ENCODE data around the gene INPP1. TPM values are rescaled to one million over a fixed set of nuclear protein-coding genes. Genes with fewer than 3 reads are reported as not detected.
"Not testable (repeated sequence)": the region's sequence is repeated elsewhere in the genome, so short reads cannot be mapped to it uniquely, and the experiment has no call there.

INPP1 gene
- polyA plus RNA-seq, 3 donors: 12.9 to 17.2 (median 14.1) TPM

DNA sequence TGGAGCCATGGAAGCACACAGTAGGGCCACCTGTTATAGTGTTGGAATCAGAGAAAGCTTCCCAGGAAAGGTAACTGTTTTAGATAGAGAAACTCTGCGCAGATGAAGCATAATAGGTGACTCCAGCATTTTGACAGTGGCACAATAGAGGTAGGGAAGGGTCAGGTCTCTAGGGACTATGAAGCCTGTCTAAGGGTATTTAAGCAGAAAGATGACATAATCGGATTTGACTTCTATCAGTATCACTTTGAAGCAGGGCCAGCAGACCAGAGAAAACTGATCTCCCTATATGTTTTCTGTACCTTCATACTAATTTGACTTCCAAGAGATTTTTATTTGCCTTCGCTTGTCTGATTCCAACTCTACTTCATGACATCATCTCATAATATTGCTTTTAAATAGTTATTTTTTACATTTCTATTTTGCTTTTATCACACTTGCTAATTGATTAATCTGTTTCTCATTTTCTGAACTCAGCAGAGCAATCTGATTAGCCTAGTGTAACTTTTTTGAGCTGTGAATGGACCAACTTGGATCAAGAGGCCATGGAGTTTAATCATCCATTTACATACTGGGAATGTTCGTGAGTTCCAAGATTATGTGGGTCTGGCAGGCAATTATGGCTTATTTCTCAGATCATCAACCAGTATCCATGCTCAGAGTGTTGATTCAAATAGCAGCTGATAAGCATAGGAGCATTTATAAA is 15.4 kb upstream of the INPP1 start:
- DNase-seq: no peak

DNA sequence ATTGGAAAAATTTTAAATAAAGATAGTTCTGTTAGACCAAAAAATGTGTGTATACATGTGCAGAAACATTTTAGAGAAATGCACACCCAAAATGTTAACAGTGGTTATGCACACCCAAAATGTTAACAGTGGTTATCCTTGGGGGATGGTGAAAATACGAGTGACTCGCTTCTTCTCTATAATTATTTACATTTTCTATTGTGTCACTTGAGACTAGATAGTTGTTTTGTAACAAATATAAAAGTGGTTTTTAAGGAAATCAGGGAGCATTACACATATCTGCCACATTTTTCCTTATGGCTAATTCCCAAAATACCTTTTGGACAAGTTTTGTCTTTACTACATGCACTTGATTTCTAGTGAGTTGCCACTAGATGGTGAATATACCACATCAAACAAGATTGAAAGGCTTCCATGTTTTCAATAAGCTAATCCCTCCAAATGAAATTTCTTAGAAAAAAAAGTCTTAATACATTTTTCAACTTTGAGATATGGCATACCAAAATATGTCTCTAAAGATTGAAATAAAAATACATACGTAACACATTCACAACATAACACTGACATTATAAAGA is 14.7 kb upstream of the INPP1 start:
- DNase-seq: no peak

DNA sequence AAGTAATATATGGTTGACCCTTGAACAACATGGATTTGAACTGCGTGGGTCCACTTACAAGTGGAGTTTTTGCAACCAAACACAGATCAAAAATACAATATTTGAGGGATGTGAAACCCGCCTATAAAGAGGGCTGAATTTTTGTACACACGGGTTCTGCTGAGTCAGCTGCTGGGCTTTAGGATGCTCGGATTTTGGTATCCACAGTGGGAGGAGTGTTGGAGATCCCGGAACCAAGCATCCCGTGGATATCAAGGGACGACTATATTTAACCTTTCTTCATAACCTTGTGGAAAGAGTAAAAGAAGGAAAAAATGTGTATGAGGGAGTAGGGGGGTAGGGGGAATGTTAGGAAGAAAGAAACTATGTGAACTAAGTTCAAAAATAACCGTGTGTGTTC is 10.0 kb upstream of the INPP1 start:
- DNase-seq: no peak

DNA sequence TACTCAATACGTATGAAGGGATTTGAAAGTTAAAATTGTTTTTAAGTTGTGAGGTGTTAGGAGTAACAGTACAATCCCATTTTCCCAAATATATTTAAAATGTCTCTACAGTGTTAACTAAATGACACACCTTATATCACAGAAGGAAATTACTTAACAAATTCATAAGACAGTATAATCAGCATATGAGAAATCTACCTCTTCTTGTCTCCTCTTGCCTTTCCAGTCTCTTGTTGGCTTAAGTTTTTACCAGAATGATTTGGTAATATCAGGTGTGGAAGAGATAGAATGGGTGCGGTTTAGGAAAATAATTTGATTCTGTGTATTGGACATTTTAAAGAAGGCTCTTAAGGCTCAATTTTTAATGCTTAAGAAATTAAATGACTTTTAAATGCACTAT is 9.5 kb upstream of the INPP1 start:
- no peak for DNase-seq

DNA sequence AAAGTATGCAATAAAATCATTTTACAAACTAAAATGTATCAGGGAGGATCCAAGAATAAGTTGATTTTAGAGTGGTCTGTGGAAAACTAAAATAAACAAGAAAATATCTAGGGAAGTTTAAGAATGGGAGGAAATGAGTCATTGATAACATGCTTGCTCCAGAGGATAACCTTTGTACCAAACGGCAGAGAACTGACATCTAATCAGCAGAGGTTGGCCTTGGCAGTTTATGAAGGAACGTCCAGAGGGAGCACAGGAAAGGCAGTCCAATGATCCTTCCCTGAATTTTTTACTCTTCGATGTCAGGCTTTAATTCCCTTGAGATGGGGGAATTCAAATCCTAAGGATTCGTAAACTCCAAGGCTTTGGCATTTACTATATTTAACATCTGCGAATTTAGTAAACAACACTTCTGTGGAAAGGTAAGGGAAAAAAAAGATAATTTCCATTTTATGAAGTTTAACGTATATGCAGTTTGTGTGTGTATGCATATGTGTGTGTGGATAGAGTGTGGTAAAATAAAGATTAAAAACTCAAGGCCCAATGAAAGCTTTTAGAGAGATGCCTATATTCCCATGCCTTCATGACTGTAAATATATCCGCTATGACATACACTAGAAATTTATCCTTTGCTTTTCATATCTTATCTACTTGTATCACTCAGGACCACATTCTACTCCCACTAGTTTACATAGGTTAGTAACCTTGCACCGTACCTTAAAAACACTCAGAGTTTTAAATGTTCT is 8.7 kb upstream of the INPP1 start:
- DNase-seq: no peak

DNA sequence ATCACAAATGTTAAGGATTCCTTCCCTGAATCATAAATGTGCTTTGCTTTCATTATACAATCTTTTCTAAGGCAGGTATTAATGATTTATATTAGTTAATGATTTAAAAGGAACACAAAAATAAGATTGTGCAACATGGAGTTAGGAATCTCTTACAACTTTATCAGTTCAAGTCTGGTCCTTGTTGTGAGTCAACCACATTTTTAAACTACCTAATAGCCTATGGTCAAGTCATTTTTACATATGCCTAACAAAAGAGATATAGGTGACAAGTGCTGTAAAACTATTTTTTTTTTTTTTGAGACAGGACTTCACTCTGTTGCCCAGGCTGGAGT is 8.2 kb upstream of the INPP1 start:
- DNase-seq: no peak

DNA sequence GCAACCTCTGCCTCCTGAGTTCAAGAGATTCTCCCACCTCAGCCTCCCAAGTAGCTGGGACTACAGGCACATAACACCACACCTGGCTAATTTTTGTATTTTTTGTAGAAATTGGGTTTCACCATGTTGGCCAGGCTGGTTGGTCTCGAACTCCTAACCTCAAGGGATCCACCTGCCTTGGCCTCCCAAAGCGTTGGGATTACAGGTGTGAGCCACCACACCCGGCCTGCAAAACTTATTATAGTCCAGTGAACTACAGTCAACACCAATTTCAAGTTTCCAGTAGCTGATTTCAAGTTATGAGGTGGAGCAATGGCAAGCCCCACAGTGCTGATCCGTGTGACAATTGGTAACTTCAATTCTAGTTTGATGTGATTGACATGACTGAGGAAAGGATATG is 7.8 kb upstream of the INPP1 start:
- DNase-seq: not testable (repeated sequence)

DNA sequence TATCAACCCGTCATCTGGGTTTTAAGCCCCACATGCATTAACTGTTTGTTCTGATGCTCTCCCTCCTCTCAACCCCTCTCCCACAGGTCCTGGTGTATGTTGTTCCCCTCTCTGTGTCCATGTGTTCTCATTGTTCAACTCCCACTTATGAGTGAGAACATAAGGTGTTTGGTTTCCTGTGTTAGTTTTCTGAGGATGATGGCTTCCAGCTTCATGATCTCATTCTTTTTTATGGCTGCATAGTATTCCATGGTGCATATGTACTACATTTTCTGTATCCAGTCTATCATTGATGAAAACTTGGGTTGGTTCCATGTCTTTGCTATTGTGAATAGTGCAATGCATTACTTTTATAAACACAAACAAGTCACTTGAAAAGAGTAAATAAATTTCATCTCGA is 7.0 kb upstream of the INPP1 start:
- no peak for DNase-seq

DNA sequence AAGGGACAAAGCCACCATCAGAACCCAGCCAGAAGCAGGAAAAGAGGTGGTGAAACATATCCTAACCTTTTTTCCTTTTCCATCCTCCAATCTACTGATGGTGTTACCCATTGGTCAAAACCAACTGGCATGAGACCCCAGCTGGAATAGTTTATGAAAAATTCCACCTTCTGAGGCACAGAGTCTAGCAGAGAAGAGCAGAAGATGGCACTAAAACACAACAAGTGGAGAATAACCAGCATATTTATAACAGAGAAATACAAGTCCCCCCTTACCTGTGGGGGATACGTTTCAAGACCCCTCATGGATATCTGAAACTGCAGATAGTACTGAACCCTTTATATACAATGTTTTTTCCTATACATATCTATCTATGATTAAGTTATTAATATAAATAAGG is 4.9 kb upstream of the INPP1 start:
- DNase-seq: no peak

DNA sequence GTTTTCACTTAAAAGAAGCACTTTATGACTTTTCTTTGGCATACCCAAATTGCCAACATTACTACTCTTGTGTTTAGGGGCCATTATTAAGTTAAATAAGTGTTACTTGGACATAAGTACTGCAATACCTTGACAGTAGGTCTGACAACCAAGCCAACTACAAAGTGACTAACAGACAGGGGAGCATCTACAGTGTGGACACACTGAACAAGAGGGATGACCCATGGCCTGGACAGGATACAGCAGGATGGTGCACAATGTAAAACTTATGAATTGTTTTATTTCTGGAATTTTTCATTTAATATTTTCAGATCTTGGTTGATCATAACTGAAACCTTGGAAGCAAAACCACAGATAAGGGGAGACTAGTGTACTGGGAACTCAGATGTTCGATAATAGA is 4.0 kb upstream of the INPP1 start:
- DNase-seq: no peak

DNA sequence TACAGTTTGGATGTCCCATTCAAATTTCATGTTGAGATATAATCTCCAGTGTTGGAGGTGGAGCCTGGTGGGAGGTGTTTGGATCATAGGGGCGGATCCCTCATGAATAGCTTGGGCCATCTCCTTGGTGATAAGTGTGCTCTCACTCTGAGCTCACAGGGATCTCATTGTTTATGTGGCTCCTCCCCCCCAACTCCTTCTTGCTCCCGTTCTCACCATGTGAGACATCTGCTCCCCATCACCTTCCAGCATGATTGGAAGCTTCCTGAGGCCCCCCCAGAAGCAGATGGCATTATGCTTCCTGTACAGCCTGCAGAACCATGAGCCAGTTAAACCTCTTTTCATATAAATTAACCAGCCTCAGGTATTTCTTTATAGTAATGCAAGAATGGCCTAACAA is 3.0 kb upstream of the INPP1 start:
- DNase-seq: no peak

DNA sequence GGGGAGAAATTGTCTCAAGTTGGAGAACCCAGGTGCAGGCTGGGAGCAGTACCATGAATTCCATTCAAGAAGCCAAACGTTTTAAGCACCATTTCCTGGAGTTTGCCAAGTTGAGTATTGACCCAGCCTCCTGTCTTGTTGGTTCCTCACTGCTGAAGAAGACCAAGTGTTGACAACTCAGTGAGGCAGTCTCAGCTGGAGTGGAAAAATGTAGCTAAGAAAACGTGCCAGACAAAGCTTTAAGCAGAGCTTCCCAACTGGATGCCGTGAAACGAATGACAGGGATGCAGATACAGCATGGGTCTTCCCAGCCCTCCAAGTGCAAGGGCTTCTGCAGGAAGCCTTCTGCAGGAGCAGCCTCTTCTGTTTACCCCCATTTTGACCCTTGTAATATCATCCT is 778 bp upstream of the INPP1 start:
- no peak for DNase-seq

DNA sequence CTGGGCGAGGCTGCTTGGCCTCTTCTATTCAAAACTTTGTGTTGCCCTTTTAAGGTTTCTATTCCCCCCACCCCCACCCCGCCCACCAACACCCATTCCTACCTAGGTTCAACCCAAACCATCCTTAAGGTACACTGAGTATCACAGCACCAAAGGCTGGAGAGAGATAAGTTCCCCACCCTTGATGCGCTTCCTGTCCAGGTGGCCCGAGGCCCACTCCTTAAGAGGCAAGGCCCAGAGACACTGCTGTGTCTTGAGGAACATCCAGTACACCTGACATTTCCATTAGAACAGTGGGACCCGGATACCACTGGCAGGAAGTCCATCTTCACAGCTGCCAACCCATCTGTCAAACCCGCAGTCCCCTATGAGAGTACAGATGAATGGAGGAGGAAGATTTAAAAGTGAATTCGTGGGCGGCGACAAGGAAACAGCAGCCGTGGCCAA is 277 bp upstream of the INPP1 start:
- no peak for DNase-seq

DNA sequence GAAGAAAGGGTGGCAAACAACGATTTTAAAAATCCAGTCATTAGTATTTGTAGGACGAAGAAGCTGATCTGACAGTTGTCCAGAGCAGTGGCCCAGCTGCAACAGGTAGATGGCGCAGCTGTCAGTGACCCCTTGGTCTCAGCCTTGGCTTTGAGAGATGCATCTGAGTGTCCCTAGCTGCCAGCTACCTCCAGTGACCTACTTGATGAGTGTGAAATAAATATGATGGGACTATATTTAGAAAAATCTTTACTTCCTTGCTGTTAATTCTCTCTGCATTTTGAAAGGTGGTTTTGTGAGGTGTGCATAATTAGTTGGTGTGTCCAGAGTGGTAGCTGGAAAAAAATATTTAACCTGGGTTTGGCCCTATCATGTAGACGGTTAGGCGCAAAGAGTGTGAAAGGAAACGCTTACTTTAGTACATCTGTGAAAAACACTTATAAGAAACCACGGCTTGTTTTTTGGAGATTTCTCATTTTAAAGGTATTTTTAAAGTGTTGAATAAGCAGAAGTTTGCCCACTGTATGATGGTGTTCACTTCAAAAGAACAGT is 963 bp downstream of the INPP1 start:
- peak; percentile 38 for DNase-seq

DNA sequence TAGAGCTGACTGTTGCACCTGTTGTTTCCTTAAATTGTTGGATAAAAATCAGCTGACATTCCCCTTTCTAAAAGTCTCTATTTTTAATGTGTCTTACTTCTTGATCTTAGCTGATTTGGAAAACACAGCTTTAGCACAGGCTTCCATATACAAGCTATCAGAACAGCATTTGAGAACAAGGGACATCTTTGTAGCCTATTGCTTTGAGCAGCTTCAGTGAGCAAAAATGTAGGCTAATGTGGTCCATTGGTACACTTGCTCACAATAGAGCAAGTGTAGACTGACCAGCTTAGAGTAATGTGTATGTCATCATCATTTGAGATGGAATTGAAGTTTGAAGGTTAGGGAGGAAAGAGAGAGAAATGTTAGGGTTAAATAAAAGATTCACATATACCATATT is 7.0 kb downstream of the INPP1 start:
- no peak for DNase-seq

DNA sequence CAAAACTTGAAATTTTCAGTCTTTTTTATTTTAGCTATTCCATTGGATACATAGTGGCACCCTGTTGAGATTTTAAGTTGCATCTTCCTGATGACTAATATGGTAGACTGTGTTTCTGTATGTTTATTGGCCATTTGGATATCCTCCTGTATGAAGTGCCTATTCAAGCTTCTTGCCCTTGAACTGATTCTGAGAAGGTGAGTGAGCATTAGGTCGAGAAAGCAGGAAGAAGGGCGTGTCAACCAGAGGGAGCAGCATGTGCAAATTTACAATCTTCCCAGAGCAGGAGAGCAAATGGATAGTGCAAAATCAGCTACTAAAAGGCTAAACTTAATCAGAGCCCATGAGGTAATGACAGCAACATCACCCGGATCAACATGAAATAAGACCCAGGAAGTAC is 8.6 kb downstream of the INPP1 start:
- no peak for DNase-seq

DNA sequence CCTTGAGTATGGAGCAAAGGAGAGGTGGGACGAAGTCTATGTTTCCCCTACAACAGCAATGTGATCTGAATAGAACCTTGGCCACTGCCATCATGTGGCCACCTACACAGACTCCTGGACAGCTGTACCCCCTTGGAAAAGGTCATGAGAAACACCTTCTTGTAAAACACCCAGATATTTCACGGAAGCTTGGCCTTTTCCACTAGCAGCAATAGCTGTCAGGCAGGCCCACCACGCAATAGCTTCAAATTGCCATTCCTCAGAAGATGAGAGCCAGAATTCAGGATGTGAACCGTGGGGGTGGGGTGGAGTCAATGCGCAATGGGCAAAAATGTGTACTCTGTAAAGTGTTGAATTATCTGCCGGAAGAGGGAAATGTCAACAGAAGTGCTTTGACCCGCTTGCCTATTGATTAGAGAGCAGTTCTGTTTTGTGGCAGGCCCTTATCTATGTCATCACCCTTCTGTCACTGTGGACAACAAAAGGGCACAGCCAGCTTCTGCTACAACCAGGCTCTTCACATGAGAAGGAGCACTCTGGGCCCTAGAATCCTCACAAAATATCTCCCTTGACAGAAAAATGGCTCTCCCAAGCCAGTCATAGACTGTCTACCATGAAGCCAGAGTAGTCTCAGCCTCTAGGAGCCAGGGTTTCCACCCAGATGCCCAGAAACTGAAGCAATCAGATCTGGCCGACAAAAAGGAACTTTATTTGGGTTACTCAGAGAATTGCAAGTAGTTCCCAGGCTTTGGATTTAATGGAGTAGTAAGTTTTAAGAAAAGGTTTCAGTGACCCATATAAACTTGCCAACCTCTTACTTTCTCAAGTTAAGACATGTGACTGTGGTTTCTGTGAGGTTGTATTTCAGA is 9.5 kb downstream of the INPP1 start:
- no peak for DNase-seq

DNA sequence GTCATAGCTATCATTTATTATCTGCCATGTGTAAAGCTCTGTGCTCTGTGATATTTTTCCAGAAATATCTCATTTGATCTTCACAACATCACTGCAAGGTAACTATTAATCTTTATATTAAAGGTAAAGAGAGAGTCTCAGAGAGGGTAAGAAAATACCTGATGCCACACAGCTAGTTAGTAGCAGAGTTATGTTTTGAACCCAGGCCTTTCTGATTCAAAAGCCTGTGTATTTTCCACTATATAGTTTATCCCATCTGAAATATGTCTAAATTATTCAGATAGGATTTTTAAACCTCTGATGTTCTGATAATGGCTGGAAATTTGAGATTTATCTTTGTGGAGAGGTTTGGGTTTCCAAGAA is 10.1 kb downstream of the INPP1 start:
- no peak for DNase-seq

DNA sequence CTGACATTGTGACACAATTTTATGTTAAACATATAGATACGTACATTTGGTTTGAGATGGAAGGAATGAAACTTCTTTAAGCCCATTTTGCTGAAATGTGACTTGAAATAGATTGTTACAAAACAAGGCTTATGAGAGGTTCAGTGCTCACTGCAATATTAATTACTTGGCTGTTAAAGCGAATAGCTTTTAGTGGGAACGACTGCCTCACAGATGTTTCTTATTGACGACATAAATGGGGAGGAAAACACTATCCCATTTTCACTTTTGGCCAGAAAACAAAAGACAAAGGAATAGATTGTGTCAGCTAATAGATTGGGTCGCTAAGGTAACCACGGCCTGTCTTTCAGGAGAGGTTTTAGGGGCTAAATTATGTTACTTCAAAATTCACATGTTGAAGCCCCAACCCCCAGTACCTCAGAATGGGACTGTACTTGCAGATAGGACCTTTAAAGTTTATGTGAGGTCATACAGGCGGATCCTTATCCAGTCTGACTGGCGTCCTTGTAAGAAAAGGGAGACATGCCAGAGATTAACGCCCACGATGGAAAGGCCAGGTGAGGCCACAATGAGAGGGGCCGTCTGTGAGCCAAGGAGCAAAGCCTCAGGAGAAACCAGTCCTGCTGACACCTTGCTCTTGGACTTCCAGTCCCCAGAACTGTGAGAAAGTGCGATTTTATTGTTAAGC is 10.8 kb downstream of the INPP1 start:
- no peak for DNase-seq

DNA sequence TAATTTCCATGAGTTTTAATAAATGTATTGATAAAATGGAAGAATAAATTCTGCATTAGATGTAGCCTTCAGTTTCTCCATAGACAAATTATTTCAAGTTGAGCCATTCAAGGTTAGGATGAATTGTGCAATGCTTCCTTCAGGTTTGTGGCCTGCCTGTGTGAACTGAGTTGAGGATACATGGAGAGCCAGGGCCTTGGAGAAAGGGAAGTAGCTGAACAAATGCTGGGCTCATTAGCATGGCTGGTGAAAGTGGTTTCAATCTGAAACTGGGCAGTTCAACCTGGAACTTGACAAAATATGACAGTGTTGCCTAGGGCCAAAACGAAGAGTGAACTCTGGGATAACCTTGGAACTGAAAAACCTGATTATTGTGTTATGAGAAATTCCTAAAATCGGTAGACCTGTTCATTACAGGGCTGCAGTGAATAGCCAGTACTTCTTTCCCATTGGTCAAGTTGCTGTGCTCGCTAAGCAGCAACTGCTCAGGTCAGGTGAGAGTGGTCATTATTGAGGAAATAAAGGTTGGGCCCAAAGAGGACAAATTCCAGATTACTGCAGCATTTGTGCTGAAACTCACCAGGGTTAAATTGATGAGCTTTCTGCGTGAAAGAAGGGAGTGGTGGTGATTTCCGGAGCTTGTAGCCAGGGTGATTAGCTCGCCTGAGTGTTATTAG is 12.7 kb downstream of the INPP1 start:
- no peak for DNase-seq

DNA sequence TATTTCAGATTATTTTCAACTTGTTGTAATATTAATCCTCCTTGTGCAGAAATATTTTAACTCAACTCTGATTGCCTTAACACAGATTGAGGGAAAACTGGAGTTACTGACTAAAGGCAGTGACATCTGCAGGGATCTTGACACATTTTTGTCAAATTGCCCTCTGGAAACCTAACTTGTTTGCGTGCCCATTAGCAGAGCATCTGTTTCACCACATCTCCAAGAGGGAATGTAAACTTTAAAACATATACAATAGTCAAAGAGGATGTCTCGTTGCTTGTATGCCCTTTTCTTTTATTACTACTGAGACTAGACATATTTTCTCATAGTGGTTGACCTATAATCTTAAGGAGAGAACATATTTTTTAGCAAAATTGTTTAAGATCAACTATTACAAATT is 14.2 kb downstream of the INPP1 start:
- no peak for DNase-seq

Data from renal pelvis (tissue), 4 donors.